Stimulated activated CD8-positive, alpha-beta memory T cell treated with anti-CD3 and anti-CD28 coated beads, Interleukin-4, amount 100 ng/mL, for 1 hour (primary cell): ENCODE measurements around the gene BBS1.

Source experiments
- DNase-seq, 2 donors: peaks; one replicate each; pipeline ENCODE4 v3.0.0-alpha.2; 2020; ENCODE audit warnings: low read depth in 2 of 2, low spot score in 1 of 2

BBS1 gene

GRCh38 chr11:66548774-66549630 lies 38.6 kb downstream of the BBS1 start:
- DNase-seq, result no peak

- no peak for DNase-seq
Observed at GRCh38 chr11:66549696-66550095, 39.3 kb downstream of the BBS1 start.

GRCh38 chr11:66550887-66551286 lies 40.5 kb downstream of the BBS1 start:
- DNase-seq, result no peak

DNA sequence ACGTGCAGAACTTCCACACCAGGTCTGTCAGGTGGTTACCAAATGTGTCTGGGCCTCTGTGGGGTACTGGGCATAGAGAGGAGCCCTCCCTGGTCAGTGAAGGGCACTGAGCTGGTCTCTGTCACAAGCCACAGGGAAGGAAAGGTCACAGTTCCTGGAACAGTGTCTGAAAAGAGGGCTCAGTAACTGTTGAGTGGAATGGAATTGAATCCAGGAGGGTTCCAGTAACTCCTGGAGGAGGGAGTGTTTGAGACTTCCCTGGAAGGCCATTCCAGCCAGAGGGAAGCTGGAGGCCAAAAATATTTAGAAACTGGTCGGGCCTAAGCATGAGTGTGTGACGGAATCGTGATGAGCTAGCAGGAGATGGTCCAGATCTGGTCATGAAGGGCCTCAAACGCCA lies 44.2 kb downstream of the BBS1 start:
- no peak for DNase-seq

DNA sequence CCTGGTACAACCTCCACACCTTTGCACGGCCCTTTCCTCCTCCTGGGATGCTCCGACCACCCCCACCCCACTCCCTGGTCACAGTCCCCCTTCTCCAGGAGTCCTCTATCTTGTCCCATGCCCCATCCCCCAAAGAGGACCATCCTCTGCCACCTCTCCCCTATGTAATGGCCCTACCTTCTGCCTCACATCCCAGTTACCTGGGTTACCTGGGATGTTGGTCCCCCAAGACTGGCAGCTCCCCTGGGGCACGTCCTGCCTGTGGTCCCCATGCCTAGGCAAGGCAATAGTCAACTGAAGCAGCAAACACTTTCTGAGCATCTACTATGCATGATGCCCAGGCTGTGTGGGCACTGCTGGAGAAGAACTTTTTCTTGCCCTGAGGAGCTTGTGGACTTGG lies 45.0 kb downstream of the BBS1 start:
- DNase-seq, result no peak

DNA sequence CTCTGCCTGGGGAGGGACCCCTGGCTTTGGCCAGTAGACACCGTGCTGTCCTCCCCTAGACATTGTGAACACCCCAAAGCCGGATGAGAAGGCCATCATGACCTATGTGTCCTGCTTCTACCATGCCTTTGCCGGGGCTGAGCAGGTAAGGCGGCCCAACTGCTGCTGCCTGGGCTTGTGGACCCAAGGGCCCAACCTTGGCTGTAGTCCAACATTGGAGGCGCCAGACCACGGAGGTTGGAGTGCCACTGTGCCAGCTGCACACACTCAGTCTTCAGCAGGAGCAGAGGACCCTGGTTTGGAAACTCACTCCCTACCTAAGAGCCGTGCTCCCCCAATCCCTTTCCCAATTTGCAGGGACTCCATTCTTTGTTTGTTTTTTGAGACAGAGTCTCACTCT lies 45.7 kb downstream of the BBS1 start:
- DNase-seq, result no peak

GRCh38 chr11:66557733-66558326 lies 47.4 kb downstream of the BBS1 start:
- DNase-seq, result no peak

DNA sequence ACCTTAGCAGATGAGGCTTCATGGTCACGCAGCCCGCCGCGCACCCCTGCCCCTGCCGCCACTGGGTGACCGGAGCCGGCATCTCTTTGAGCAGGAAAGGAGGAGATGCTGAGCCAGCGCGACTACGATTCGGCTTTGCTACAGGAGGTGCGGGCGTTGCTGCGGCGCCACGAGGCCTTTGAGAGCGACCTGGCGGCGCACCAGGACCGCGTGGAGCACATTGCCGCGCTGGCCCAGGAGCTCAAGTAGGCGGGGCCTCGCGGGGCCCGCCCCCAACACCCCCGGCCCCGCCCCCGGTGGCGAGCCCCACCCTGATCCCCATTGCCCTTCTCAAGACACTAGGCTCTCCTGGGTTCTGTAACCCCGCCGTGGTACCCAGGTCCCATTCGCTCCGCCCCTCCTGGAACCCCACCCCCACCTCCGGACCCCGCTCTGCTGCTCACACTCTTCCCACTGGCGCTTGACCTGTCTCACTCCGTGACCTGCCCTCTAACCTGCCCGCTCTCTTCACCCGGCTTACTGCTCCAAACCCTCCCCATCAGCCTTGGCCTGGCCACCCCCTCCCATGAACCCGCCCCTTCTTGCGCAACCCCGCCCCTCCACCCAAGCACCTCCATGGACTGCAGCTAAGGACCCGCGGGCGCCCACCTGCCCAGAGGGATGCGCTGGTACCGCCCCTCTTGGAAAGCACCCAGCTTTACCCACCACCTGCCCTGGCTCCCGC lies 48.9 kb downstream of the BBS1 start:
- no peak for DNase-seq

DNA sequence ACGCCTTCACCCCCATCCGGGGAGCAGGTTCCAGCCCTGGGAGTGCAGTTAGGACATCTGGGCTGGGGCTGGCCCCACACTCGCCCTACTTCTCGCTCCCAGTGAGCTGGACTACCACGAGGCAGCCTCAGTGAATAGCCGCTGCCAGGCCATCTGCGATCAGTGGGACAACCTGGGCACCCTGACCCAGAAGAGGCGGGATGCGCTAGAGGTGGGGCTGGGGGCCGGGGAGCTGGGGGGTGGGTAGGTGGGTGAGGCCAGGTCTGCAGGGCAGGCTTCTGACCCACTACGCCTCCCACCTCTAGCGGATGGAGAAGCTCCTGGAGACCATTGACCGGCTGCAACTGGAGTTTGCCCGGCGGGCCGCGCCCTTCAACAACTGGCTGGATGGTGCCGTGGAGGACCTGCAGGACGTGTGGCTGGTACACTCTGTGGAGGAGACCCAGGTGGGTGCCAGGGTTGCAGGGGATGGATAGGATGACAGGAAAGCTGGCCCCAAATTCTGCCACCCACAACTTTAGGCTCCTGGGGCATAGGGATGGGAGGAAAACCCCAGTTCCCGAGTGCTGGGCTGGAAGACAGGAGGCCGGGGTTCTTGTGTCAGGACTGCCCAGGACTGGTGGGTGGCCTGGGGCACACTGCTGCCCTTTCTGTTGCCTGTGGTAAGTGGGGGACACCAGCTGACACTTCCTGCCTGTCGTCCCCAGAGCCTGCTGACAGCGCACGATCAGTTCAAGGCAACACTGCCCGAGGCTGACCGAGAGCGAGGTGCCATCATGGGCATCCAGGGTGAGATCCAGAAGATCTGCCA lies 49.6 kb downstream of the BBS1 start:
- DNase-seq, result no peak

DNA sequence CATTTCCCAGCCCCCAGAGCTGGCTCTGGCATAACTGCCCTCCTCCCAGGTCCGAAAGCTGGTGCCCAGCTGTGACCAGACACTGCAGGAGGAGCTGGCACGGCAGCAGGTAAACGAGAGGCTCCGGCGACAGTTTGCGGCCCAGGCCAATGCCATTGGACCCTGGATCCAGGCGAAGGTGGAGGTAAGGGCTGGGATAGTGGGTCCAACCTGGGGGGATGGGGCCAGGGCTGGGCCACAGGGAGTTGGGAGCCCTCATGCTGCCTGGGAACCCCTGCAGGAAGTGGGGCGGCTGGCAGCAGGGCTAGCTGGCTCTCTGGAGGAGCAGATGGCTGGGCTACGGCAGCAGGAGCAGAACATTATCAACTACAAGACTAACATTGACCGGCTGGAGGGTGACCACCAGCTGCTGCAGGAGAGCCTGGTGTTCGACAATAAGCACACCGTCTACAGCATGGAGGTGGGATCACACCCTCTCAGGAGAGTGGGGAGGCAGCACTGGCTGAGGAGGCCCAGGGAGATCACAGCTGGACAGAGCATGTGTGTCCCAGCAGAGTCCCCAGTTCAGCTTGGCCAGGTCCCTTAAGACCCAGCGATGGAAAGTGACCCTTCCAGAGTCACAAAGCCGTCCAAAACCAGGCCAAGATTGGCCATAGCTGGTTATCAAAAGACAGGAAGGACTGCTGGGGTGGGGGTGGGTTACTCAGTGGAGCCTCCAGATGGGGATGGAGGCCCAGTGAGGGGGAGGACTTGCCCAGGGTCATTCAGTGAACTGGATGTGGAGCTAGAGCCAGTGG lies 50.9 kb downstream of the BBS1 start:
- DNase-seq, result no peak

GRCh38 chr11:66561975-66562248 lies 51.5 kb downstream of the BBS1 start:
- no peak for DNase-seq

DNA sequence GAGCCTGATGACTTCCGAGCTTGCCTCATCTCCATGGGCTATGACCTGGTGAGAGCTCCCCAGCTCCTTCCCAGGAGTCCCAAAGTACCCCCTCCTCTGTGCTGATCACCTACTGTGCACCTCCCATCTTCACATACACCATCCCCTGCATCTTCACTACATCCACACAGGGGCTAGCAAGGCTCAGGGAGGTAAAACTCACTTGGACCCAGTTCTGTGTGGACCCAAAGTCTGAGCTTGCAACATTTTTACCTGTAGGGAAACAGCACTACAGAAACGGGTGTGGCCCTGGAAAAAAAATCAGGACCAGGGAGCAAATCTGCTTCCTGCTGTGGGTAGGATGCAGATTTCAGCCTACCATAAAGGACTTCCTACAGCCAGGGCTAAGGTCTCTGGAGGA lies 51.8 kb downstream of the BBS1 start:
- no peak for DNase-seq

DNA sequence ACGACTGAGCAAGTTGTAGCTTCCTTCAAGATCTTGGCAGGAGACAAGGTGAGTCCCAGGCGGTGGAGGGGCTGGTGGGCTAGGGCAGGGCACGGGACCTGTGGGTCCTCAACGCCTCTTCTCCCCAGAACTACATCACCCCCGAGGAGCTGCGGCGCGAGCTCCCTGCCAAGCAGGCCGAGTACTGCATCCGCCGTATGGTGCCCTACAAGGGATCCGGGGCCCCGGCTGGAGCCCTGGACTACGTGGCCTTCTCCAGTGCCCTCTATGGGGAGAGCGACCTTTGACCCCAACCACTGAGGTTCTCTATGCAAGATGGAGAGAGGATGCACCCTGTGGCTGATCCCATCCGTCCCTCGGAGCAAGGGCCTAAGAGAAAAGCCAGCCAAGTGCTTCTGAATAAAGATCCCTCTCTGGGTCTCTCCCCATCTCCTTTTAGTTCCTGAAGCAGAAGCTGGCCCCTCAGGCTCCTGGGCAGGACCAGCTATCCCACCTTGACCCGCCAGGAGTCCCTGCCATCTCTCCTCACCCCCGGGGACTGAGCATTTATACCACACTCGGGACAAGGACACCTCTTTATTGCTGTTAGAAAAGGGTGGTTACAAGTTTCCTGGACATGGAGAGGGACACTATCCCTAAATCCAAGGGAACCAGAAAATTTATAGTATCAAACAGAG lies 52.6 kb downstream of the BBS1 start:
- DNase-seq, result no peak

DNA sequence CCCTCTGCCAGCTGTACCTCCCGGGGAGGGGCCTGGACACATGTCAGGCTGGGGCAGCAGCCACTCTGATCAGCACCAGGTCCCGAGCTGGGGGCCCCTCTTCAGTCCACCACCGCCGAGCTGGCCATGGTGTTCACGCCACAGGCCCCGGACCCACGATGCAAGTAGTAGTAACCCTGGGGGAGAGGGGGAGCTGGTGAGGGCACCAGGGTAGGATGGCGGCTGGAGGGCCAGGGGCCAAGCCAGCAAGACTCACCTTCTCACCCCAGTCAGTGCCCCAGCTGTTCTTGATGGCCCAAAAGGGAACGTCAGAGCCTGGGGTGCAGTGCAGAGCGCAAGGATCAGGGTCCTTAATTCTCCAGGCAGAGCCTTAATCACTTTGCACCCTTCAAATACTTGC lies 53.4 kb downstream of the BBS1 start:
- no peak for DNase-seq

DNA sequence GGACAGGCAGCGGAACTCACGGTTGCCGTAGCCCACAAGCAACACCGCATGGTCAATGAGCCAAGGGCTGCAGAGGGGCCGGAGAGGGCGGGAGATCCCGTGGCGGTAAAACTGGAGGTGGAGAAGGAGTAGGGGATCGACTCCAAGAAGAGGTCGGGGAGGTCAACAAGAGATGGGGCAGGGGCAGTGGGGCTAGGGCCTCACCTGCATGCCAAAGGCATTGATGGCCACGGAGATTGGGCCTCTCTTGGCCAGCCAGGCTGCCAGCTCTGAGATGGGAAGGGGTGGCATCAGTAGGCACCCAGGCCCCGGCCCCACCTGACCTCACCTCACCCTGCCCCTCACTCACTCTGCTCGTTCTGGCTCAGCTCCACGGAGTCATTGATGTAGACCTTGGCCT lies 54.1 kb downstream of the BBS1 start:
- no peak for DNase-seq

DNA sequence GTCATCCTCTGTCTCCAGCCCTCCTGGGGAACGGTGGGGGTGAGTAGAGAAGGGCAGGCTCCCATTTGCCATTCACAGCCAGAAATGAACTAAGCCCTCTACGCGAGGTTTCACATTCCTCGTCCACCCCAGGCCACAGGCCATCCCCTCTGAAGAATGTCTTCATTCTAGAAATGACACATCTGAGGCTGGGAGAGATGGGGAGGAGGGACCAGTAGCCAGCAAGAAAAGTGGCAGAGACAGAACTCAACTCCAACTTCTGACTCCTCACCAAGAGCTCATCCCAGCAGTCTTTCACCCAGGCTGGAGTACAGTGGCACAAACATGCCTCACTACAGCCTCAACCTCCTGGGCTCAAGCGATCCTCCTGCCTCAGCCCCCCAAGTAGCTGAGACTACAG lies 54.5 kb downstream of the BBS1 start:
- no peak for DNase-seq

DNA sequence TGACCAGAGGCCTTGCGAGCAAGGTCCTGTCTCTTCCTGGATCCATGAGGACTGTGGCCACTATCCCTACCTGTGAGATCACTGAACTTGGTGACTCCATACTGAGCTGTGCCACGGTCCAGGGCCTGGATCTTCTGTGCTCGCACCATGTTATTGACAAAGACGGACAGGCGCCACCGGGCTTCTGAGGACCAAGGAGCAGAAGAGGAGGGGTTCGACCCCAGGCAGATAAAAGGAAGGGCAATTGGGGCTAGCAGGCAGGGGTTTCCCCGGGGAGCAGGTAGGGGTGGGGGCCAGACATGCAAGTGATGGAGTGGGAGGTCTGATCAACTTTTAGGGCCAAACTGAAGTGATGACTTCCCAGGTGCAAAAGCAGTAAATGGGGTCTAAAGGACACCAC lies 55.8 kb downstream of the BBS1 start:
- no peak for DNase-seq

- no peak for DNase-seq
Observed at GRCh38 chr11:66567787-66568123, 57.3 kb downstream of the BBS1 start.

DNA sequence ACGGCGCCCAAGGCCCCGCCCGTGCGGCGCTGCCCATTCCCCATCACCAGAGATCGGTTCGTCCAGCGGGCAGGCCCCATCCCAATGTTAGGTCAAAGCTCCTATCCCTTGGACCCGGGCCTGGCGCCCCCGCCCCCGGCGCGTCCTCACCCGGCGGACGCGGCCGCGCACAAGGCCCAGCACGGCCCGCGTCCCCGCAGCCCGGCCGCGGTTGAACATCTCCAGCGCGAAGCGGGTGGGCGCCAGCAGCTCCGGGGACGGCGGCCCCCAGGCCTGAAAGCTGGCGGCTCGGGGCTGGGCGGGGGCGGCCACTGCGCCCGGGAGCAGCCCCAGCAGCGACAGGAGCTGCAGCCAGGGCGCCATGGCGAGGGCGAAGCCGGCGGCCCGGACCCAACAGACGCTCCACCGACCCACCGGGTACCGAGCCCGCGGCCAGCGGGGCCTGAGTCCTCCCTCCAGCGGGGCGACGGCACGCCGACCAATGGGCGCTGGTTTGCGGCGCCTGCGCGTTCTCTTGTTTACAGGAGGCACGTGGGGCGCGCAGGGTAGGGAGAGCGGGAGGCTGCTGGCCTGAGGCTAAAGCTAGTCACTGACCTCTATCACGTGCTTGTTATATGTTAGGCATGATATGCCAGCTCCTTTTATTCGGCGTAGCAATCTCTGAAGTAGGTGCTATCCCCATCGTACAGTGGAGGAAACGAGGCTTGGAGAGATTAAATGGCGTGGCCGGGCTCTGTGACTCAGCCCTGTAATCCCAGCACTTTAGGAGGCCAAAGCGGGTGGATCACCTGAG lies 57.9 kb downstream of the BBS1 start, which contains the start of gene CTSF:
TSS of gene CTSF (minus strand) at position 483 of the 793 bp plus-strand sequence. CDS start at position 363, 120 bp downstream.
- DNase-seq, result peak; percentile 41 to 50
